Psoas muscle (tissue), 8 donors: ENCODE data around the gene NUFIP1. TPM values are rescaled to one million over a fixed set of nuclear protein-coding genes. Genes with fewer than 3 reads are reported as not detected.

ENCODE experiments used
- ATAC-seq, 4 donors: fragments of 200-7000 bp; cut with Tn5 transposase; one replicate each; pipeline ENCODE4 v1.9.1; 2020; ENCODE audit warnings: moderate library complexity in 3 of 4, mild to moderate bottlenecking in 2 of 4
- DNase-seq, 2 donors: peaks; one replicate each; pipeline ENCODE4 v3.0.0-alpha.2; 2020
- H3K27ac ChIP-seq: fragments of 200-600 bp; one replicate; pipeline ENCODE4 v1.8.0; 2022
- H3K27me3 ChIP-seq, 3 donors: fragments of 200-600 bp in 1 of 3; one replicate each; pipeline versions ENCODE4 v1.6.1 to v1.8.0; 2013 to 2022; ENCODE audit warnings: low read length in 2 of 3, mild to moderate bottlenecking in 2 of 3, moderate library complexity in 1 of 3; ENCODE audit not compliant: insufficient read depth in 3 of 3
- H3K36me3 ChIP-seq, 2 donors: fragments of 200-600 bp in 1 of 2; one replicate each; pipeline versions ENCODE4 v1.6.1 to v1.8.0; 2013 to 2022; ENCODE audit warnings: low read depth in 1 of 2, mild to moderate bottlenecking in 1 of 2, moderate library complexity in 1 of 2; ENCODE audit not compliant: insufficient read depth in 1 of 2
- H3K4me1 ChIP-seq: fragments of 200-600 bp; one replicate; pipeline ENCODE4 v1.8.0; 2022
- H3K4me3 ChIP-seq: fragments of 200-600 bp; one replicate; pipeline ENCODE4 v1.8.0; 2022; ENCODE audit warnings: mild to moderate bottlenecking
- H3K9me3 ChIP-seq: fragments of 200-600 bp; one replicate; pipeline ENCODE4 v1.8.0; 2022
- CTCF ChIP-seq: fragments of 200-600 bp; IDR thresholded peaks from one replicate; pipeline ENCODE4 v1.8.0; 2022; ENCODE audit warnings: antibody characterized with exemption
- WGBS, 3 donors: extraction: QIAGEN DNeasy Blood & Tissue Kit; methylation state at CpG; one replicate each; pipeline versions ENCODE4 v1.1.6 to v1.1.7; 2013; 5-methylcytosine and 5-hydroxymethylcytosine counted together
- intact Hi-C, 2 donors: fragments of 100-400 bp; cut with DNase I; formaldehyde crosslinking; loops; one replicate each; pipeline versions ENCODE4 v1.11.0 to v1.14.2; 2022
- polyA plus RNA-seq, 3 donors: library from polyadenylated mRNA; stranded (reverse); fragments of 200-250 nt; gene quantifications; one replicate each; pipeline ENCODE4 v1.2.3, GENCODE V29; 2013
- total RNA-seq, 4 donors: library from RNA; stranded (reverse); fragmentation: NEBNext Ultra II Directional in 2 of 4; extraction: Animal tissue kit (Norgen Biotek cat#: 25700) in 2 of 4; gene quantifications; one replicate each; pipeline versions ENCODE4 v1.2.1 to v1.2.4, GENCODE V29; 2021 to 2023
- donor health status: healthy with polysubstance abuse.
- donor health status: DM: no; HTN: no; CAD: no; lungs with moderate emphysema.
- donor health status: Bipolar disorder and iron deficiency.
- donor health status: healthy.
- donor health status: DM: yes; HTN: yes; CAD: no.
- donor health status: DM: no; HTN: no; CAD: no.
- donor health status: DM: no; HTN: no; CAD: no.
- donor health status: DM: yes; HTN: yes; CAD: no.

The NUFIP1 gene
- total and polyA plus RNA-seq, 7 donors, result 3.4 to 7.5 (median 6.0) TPM

- H3K36me3 ChIP-seq, result no peaks in the 10 kb centered on the region
- WGBS, 3 donors, result 62 to 75% (median 69%) methylated on average over 6 of the region's 6 CpGs
- no peak for TF ChIP-seq CTCF
Measured at GRCh38 chr13:44895264-44895952, 93.9 kb downstream of the NUFIP1 start.

GRCh38 chr13:44894001-44894770 lies 95.1 kb downstream of the NUFIP1 start:
- H3K4me3 ChIP-seq, result no peak overlapping the region
- WGBS, 3 donors, result 60 to 68% (median 62%) methylated on average over 13 of the region's 13 CpGs
- no peak for TF ChIP-seq CTCF
- DNase-seq (no peak), ATAC-seq (peak in 3 of 4 donors; percentile 48 to 51 (median 51))
- no peaks in the 10 kb centered on the region for H3K36me3 ChIP-seq
- H3K4me1 ChIP-seq, result no peaks in the 10 kb centered on the region
- no peaks in the 10 kb centered on the region for H3K9me3 ChIP-seq
- no peak overlapping the region for H3K27ac ChIP-seq
- intact Hi-C loops, result no loop called here
- no peaks in the 10 kb centered on the region for H3K27me3 ChIP-seq

More at GRCh38 chr13:44895264-44895952, 93.9 kb downstream of the NUFIP1 start:
- Histone ChIP-seq H3K4me1 (no peaks in the 10 kb centered on the region), H3K27ac (no peak overlapping the region), H3K9me3 (no peaks in the 10 kb centered on the region), H3K27me3 (no peaks in the 10 kb centered on the region), H3K4me3 (no peak overlapping the region)
- ATAC-seq, result no peak
- no peak for DNase-seq
- intact Hi-C loops, result no loop called here

Other genes with a start within 250 kb of the NUFIP1 start
- gene GPALPP1, start 67 bp upstream of the NUFIP1 start, total RNA-seq, result 10 to 100 TPM; 12.0 to 16.2 (median 13.1) TPM
- 1 to 10 TPM; 5.4 to 8.4 (median 5.5) TPM for gene GPALPP1, start 67 bp upstream of the NUFIP1 start, polyA plus RNA-seq
- 10 to 100 TPM; 12.9 to 23.2 (median 15.4) TPM for gene GTF2F2, start 131.0 kb upstream of the NUFIP1 start, total RNA-seq
- 10 to 100 TPM; 19.2 to 23.5 (median 23.0) TPM for gene GTF2F2, start 131.0 kb upstream of the NUFIP1 start, polyA plus RNA-seq
- gene KCTD4, start 211.6 kb upstream of the NUFIP1 start, total RNA-seq, result not detected
- under 1 TPM in 1 of 3 donors, not detected in 2; 0.08 TPM for gene KCTD4, start 211.6 kb upstream of the NUFIP1 start, polyA plus RNA-seq